A549 (cell line): ENCODE results near the gene PSMB5. TPM values are rescaled to one million over a fixed set of nuclear protein-coding genes. Genes with fewer than 3 reads are reported as not detected.

ENCODE experiments used
- ATAC-seq, 2 experiments: fragments of 200-7000 bp in 1 of 2; fragments of >200 bp in 1 of 2; cut with Nextera tagmentation in 1 of 2; cut with Tn5 transposase in 1 of 2; 3 replicates each; pipeline versions ENCODE4 v1.8.0 to v1.9.1; 2018 to 2020; ENCODE audit warnings: mild to moderate bottlenecking in 1 of 2, moderate library complexity in 1 of 2
- CTCF ChIA-PET: fragments of 300-600 bp; sonication (Branson Sonifier 250); formaldehyde crosslinking; extraction: SDS; loops from one replicate; lab custom pipeline; 2021; ENCODE audit warnings: antibody characterized with exemption, inconsistent platforms; lab: Yijun Ruan, JAX
- POLR2A ChIA-PET: fragments of 350-600 bp; formaldehyde crosslinking; extraction: SDS; loops from one replicate; lab custom pipeline; 2021; ENCODE audit warnings: antibody characterized with exemption, inconsistent platforms; lab: Yijun Ruan, JAX
- DNase-seq, 2 experiments: peaks; one replicate each; pipeline versions ENCODE4 v3.0.0 to v3.0.0-alpha.2; 2011 to 2016; ENCODE audit warnings: low read depth in 1 of 2, low spot score in 1 of 2
- FAIRE-seq: peaks from 2 replicates; lab custom pipeline; 2011; peaks lifted over from hg19 to GRCh38; lab: Jason Lieb, UNC
- H3K27ac ChIP-seq, 2 experiments: fragments of >200 bp; sonication (Bioruptor Twin); formaldehyde crosslinking; 3 replicates each; pipeline ENCODE4 v1.5.1; 2016 to 2017
- H3K4me1 ChIP-seq: fragments of >200 bp; sonication (Bioruptor Twin); formaldehyde crosslinking; 3 replicates; pipeline ENCODE4 v1.6.1; 2016
- H3K4me2 ChIP-seq: fragments of >200 bp; sonication (Bioruptor Twin); formaldehyde crosslinking; 3 replicates; pipeline ENCODE4 v1.6.1; 2016
- H3K4me3 ChIP-seq: fragments of >200 bp; sonication (Bioruptor Twin); formaldehyde crosslinking; 3 replicates; pipeline ENCODE4 v1.5.1; 2016
- H3K9me3 ChIP-seq: fragments of >200 bp; sonication (Bioruptor Twin); formaldehyde crosslinking; 3 replicates; pipeline ENCODE4 v1.6.1; 2016
- CEBPB ChIP-seq, 2 experiments: fragments of >200 bp in 1 of 2; sonication (Bioruptor Twin) in 1 of 2; formaldehyde crosslinking in 1 of 2; IDR thresholded peaks; 2 replicates each; pipeline ENCODE4 v1.6.1; 2012 to 2016
- EHF ChIP-seq: fragments of 250-450 bp; sonication (Bioruptor Pico); IDR thresholded peaks from 2 replicates; pipeline ENCODE4 v1.5.0; 2020; ENCODE audit warnings: mild to moderate bottlenecking
- EHMT2 ChIP-seq: fragments of 200-600 bp; sonication (generic); IDR thresholded peaks from 2 replicates; pipeline ENCODE4 v1.6.1; 2016; ENCODE audit warnings: antibody characterized with exemption, low read depth, mild to moderate bottlenecking, moderate library complexity
- ESRRA ChIP-seq: fragments of 150-350 bp; IDR thresholded peaks from 2 replicates; pipeline ENCODE4 v1.6.1; 2014; ENCODE audit warnings: mild to moderate bottlenecking, low read length, borderline replicate concordance
- GATA3 ChIP-seq: IDR thresholded peaks from 2 replicates; pipeline ENCODE4 v1.6.1; 2012; ENCODE audit warnings: borderline replicate concordance
- HEYL ChIP-seq: fragments of 250-450 bp; sonication (Bioruptor Pico); IDR thresholded peaks from 2 replicates; pipeline ENCODE4 v1.8.0; 2021; ENCODE audit warnings: mild to moderate bottlenecking, moderate library complexity
- NFE2L2 ChIP-seq: fragments of 150-350 bp; conservative IDR thresholded peaks from 2 replicates; pipeline ENCODE4 v1.6.1; 2014; ENCODE audit warnings: low read length
- NPAS2 ChIP-seq: fragments of 250-450 bp; sonication (Bioruptor Pico); IDR thresholded peaks from 2 replicates; pipeline ENCODE4 v1.8.0; 2022; ENCODE audit warnings: mild to moderate bottlenecking, moderate library complexity, borderline replicate concordance
- NR3C1 ChIP-seq: fragments of >200 bp; sonication (Bioruptor Twin); formaldehyde crosslinking; IDR thresholded peaks from 3 replicates; pipeline ENCODE4 v1.6.1; 2017
- PHF8 ChIP-seq: fragments of 200-600 bp; sonication (generic); IDR thresholded peaks from 2 replicates; pipeline ENCODE4 v1.6.1; 2016; ENCODE audit warnings: low read depth, mild to moderate bottlenecking, antibody characterized with exemption, moderate library complexity, borderline replicate concordance
- RCOR1 ChIP-seq: fragments of 150-350 bp; IDR thresholded peaks from 2 replicates; pipeline ENCODE4 v1.6.1; 2014; ENCODE audit warnings: antibody characterized with exemption, low read length, low read depth
- RNF2 ChIP-seq: fragments of 200-600 bp; sonication (generic); IDR thresholded peaks from 2 replicates; pipeline ENCODE4 v1.6.1; 2016; ENCODE audit warnings: low read depth, mild to moderate bottlenecking, antibody characterized with exemption, moderate library complexity, borderline replicate concordance
- SMC3 ChIP-seq: fragments of >200 bp; sonication (Bioruptor Twin); formaldehyde crosslinking; IDR thresholded peaks from 3 replicates; pipeline ENCODE4 v1.6.1; 2018; ENCODE audit warnings: inconsistent platforms
- TFCP2L1 ChIP-seq: fragments of 250-450 bp; sonication (Bioruptor Pico); IDR thresholded peaks from 2 replicates; pipeline ENCODE4 v1.5.0; 2021; ENCODE audit warnings: mild to moderate bottlenecking
- TP53 ChIP-seq: fragments of 250-450 bp; sonication (Bioruptor Pico); IDR thresholded peaks from 2 replicates; pipeline ENCODE4 v1.5.0; 2021; ENCODE audit warnings: mild to moderate bottlenecking, moderate library complexity
- ZC3H11A ChIP-seq: fragments of 450-650 bp; IDR thresholded peaks from 2 replicates; pipeline ENCODE4 v1.6.1; 2014; ENCODE audit warnings: antibody characterized with exemption, mild to moderate bottlenecking
- ZSCAN20 ChIP-seq: fragments of 250-450 bp; sonication (Bioruptor Pico); IDR thresholded peaks from 2 replicates; pipeline ENCODE4 v1.8.0; 2022; ENCODE audit warnings: mild to moderate bottlenecking, moderate library complexity
- WGBS: methylation state at CpG from one replicate; pipeline ENCODE4 v1.1.6; 2017; ENCODE audit errors: missing lambda C conversion rate; 5-methylcytosine and 5-hydroxymethylcytosine counted together
- polyA plus RNA-seq, 4 experiments: library from polyadenylated mRNA; depleted of rRNA in 3 of 4; stranded (reverse); fragments of >200 nt; fragmentation: RNase III in 1 of 4; extraction: RNeasy Plus Mini Kit Qiagen cat#74134 plus additional on column Dnase treatment in 1 of 4; gene quantifications; 2 replicates in 3 of 4; 3 replicates in 1 of 4; pipeline ENCODE4 v1.2.3, GENCODE V29; 2011 to 2017
- TF ChIP-seq, protein P1 (sequence below): IDR thresholded peaks from 2 replicates; pipeline ENCODE4 v1.6.1; 2012
- TF ChIP-seq, protein P2 (sequence below): fragments of 250-450 bp; sonication (Bioruptor Pico); IDR thresholded peaks from 2 replicates; pipeline ENCODE4 v1.5.0; 2020; ENCODE audit warnings: low read depth, mild to moderate bottlenecking, moderate library complexity
- TF ChIP-seq, protein P3 (sequence below): fragments of >200 bp; sonication (Bioruptor Twin); formaldehyde crosslinking; IDR thresholded peaks from 3 replicates; pipeline ENCODE4 v1.5.1; 2016
- TF ChIP-seq, protein P4 (sequence below): fragments of 200-600 bp; sonication (generic); IDR thresholded peaks from 2 replicates; pipeline ENCODE4 v1.6.1; 2016; ENCODE audit warnings: antibody characterized with exemption, mild to moderate bottlenecking, moderate library complexity
- TF ChIP-seq, protein P5 (sequence below): IDR thresholded peaks from 2 replicates; pipeline ENCODE4 v1.6.1; 2012

PSMB5 gene
- polyA plus RNA-seq, 2 of the 4 experiments (the other 2 are of a cell fraction), result 283 to 365 TPM

DNA sequence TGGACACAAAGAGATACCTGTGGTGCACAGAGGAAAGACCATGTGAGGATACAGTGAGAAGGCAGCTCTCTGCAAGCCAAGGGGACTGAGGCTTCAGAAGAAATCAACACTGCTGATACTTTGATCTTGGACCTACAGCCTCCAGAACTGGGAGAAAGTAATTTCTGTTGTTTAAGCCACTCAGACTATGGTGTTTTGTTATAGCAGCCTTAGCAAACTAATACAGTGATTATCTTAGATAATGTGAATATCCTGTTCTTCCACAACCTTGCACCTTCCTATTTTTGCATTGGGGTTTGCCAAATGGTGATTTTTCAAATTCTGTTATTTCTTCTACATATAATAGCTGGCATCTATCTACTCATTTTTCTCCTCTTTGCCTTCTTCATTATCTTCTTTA lies 16.6 kb downstream of the PSMB5 start:
- no peak for ATAC-seq
- TF ChIP-seq, protein P1, sequence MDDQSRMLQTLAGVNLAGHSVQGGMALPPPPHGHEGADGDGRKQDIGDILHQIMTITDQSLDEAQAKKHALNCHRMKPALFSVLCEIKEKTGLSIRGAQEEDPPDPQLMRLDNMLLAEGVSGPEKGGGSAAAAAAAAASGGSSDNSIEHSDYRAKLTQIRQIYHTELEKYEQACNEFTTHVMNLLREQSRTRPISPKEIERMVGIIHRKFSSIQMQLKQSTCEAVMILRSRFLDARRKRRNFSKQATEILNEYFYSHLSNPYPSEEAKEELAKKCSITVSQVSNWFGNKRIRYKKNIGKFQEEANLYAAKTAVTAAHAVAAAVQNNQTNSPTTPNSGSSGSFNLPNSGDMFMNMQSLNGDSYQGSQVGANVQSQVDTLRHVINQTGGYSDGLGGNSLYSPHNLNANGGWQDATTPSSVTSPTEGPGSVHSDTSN, result no peak
- TF ChIP-seq GATA3, result no peak
- no peak for TF ChIP-seq RNF2
- no peak for TF ChIP-seq ESRRA
- TF ChIP-seq NPAS2 (CRISPR knock-in tag), result no peak
- TF ChIP-seq PHF8, result no peak
- TF ChIP-seq CEBPB (IDR thresholded peaks at IDR 0.05), result no peak
- TF ChIP-seq RCOR1, result no peak
- TF ChIP-seq, protein P2, sequence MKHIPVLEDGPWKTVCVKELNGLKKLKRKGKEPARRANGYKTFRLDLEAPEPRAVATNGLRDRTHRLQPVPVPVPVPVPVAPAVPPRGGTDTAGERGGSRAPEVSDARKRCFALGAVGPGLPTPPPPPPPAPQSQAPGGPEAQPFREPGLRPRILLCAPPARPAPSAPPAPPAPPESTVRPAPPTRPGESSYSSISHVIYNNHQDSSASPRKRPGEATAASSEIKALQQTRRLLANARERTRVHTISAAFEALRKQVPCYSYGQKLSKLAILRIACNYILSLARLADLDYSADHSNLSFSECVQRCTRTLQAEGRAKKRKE (CRISPR knock-in tag), result no peak
- no peak for TF ChIP-seq NR3C1
- TF ChIP-seq EHMT2, result no peak
- TF ChIP-seq TP53, result no peak
- TF ChIP-seq NFE2L2, result no peak
- TF ChIP-seq, protein P3, sequence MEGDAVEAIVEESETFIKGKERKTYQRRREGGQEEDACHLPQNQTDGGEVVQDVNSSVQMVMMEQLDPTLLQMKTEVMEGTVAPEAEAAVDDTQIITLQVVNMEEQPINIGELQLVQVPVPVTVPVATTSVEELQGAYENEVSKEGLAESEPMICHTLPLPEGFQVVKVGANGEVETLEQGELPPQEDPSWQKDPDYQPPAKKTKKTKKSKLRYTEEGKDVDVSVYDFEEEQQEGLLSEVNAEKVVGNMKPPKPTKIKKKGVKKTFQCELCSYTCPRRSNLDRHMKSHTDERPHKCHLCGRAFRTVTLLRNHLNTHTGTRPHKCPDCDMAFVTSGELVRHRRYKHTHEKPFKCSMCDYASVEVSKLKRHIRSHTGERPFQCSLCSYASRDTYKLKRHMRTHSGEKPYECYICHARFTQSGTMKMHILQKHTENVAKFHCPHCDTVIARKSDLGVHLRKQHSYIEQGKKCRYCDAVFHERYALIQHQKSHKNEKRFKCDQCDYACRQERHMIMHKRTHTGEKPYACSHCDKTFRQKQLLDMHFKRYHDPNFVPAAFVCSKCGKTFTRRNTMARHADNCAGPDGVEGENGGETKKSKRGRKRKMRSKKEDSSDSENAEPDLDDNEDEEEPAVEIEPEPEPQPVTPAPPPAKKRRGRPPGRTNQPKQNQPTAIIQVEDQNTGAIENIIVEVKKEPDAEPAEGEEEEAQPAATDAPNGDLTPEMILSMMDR, result no peak
- no peak for TF ChIP-seq EHF (CRISPR knock-in tag)
- no peak for TF ChIP-seq HEYL (CRISPR knock-in tag)
- TF ChIP-seq, protein P4, sequence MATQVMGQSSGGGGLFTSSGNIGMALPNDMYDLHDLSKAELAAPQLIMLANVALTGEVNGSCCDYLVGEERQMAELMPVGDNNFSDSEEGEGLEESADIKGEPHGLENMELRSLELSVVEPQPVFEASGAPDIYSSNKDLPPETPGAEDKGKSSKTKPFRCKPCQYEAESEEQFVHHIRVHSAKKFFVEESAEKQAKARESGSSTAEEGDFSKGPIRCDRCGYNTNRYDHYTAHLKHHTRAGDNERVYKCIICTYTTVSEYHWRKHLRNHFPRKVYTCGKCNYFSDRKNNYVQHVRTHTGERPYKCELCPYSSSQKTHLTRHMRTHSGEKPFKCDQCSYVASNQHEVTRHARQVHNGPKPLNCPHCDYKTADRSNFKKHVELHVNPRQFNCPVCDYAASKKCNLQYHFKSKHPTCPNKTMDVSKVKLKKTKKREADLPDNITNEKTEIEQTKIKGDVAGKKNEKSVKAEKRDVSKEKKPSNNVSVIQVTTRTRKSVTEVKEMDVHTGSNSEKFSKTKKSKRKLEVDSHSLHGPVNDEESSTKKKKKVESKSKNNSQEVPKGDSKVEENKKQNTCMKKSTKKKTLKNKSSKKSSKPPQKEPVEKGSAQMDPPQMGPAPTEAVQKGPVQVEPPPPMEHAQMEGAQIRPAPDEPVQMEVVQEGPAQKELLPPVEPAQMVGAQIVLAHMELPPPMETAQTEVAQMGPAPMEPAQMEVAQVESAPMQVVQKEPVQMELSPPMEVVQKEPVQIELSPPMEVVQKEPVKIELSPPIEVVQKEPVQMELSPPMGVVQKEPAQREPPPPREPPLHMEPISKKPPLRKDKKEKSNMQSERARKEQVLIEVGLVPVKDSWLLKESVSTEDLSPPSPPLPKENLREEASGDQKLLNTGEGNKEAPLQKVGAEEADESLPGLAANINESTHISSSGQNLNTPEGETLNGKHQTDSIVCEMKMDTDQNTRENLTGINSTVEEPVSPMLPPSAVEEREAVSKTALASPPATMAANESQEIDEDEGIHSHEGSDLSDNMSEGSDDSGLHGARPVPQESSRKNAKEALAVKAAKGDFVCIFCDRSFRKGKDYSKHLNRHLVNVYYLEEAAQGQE, result no peak
- no peak for TF ChIP-seq SMC3
- no peak for TF ChIP-seq ZC3H11A
- no peak for TF ChIP-seq ZSCAN20 (CRISPR knock-in tag)

DNA sequence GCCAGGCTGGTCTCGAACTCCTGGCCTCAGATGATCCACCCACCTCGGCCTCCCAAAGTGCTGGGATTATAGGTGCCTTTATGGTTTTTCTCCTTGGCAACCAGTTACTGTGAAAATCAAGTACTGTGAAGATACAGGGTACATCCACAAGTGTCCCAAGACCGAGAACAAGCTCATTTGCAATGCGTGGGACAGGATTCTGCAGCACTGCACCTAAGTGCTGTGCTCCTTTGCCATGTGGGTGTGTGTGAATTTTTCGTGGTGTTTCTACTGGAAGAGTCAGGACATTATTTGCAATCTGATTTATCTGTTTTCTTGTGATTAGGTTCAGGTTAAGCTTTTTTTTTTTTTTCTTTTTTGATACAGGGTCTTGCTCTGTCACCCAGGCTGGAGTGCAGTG lies 17.6 kb downstream of the PSMB5 start:
- H3K4me1 ChIP-seq, result no peaks in the 10 kb centered on the region
- ATAC-seq, result no peak
- DNase-seq, result no peak
- CTCF ChIA-PET, result interaction anchor here (0.8 to 9.1 kb wide), 6 partner anchors 10 to 41 kb away, joined by 3 to 55 read pairs (median 8); no protein-coding TSS in a partner anchor
- POLR2A ChIA-PET, result no interaction called here
- H3K4me2 ChIP-seq, result no peak overlapping the region
- WGBS, result 51% methylated on average over 5 of the region's 5 CpGs
- no peak overlapping the region for H3K4me3 ChIP-seq
- TF ChIP-seq TP53 (no peak), TFCP2L1 (CRISPR knock-in tag) (no peak)
- TF ChIP-seq, protein P5, sequence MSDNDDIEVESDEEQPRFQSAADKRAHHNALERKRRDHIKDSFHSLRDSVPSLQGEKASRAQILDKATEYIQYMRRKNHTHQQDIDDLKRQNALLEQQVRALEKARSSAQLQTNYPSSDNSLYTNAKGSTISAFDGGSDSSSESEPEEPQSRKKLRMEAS, result no peak
- H3K27ac ChIP-seq, result no peak overlapping the region
- H3K9me3 ChIP-seq, result no peaks in the 10 kb centered on the region
- FAIRE-seq, result no peak

More for the DNA sequence above, 16.6 kb downstream of the PSMB5 start:
- Histone ChIP-seq H3K27ac (no peak overlapping the region), H3K9me3 (no peaks in the 10 kb centered on the region), H3K4me3 (no peak overlapping the region), H3K4me1 (no peaks in the 10 kb centered on the region), H3K4me2 (no peak overlapping the region)
- no peak for FAIRE-seq
- DNase-seq, result no peak
- ChIA-PET POLR2A (no interaction called here), CTCF (interaction anchor here (1.8 to 9.1 kb wide), 4 partner anchors 9 to 31 kb away, joined by 4 to 55 read pairs (median 31); no protein-coding TSS in a partner anchor)
